LNCAP (cell line): ENCODE results near the gene HAO1.

Source experiments
- TF ChIP-seq, protein P1 (sequence below): fragments of 450-650 bp; IDR thresholded peaks from 2 replicates; pipeline ENCODE4 v1.5.1; 2017; ENCODE audit warnings: mild to moderate bottlenecking

Gene HAO1

GRCh38 chr20:7975851-7976414 is 35.7 kb upstream of the HAO1 start:
- TF ChIP-seq, protein P1, sequence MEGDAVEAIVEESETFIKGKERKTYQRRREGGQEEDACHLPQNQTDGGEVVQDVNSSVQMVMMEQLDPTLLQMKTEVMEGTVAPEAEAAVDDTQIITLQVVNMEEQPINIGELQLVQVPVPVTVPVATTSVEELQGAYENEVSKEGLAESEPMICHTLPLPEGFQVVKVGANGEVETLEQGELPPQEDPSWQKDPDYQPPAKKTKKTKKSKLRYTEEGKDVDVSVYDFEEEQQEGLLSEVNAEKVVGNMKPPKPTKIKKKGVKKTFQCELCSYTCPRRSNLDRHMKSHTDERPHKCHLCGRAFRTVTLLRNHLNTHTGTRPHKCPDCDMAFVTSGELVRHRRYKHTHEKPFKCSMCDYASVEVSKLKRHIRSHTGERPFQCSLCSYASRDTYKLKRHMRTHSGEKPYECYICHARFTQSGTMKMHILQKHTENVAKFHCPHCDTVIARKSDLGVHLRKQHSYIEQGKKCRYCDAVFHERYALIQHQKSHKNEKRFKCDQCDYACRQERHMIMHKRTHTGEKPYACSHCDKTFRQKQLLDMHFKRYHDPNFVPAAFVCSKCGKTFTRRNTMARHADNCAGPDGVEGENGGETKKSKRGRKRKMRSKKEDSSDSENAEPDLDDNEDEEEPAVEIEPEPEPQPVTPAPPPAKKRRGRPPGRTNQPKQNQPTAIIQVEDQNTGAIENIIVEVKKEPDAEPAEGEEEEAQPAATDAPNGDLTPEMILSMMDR, result no peak

GRCh38 chr20:7974785-7975435 is 34.7 kb upstream of the HAO1 start:
- TF ChIP-seq, protein P1, result no peak

DNA sequence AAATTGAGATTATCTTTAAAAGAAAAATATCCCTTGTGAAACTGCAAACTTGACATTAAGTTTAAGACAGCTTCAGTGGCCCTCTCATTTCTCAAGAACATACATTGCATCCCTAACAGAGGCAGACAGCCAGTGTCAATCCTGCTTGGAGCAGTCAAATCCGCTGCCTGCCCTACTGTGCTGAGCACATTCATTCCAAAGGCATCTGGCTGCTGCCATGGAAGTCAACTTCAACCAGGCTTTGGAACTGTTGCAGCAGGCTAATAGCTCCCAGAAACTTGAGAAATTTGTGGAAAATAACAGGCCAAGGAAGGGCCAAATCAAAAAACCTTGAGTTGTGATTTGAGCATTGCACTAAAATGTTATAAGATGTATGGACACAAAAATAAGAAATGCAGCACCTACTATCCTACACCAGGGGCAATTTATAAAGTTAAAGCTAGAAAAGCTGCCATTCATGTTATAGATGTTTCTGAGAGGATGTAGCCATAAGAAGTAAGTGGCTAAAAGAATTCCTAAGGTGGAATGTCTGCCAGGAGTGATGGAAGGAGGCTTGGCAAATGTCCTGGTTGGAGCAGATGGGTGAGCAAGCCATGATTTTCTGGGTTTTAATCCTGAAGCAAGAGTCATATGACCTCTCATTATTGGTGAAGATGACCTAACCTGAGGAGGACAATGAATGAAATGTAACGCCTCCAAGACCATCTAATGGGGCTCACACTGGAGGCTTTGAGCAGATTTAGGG is 31.4 kb upstream of the HAO1 start:
- TF ChIP-seq, protein P1, result no peak

GRCh38 chr20:7967199-7967844 is 27.1 kb upstream of the HAO1 start:
- TF ChIP-seq, protein P1, result no peak

- TF ChIP-seq, protein P1, result no peak
Observed at GRCh38 chr20:7966176-7966575, 25.9 kb upstream of the HAO1 start.

GRCh38 chr20:7959484-7959883 is 19.2 kb upstream of the HAO1 start:
- TF ChIP-seq, protein P1, result no peak

DNA sequence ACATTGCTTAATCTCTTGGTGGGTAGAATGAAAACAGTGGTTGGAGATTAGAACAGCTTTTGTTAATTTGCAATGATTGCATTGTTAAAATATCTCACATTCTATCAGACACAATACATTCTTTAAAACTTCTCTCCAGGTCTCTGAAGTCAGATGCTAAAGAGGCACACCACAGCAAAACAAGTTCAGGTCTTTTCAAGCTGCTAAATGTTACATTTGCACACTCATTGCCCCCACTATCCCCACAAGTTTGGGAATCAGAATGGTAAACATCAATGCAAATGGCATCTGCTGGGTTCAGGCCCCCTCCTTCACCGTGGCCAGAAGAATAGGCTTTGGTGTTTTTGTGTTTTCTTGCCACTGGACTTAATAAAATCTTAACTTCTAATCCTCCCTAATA is 10.1 kb upstream of the HAO1 start:
- TF ChIP-seq, protein P1, result no peak
